Panc1 (cell line): ENCODE data around the gene UIMC1. TPM values are rescaled to one million over a fixed set of nuclear protein-coding genes. Genes with fewer than 3 reads are reported as not detected.

Experiments
- ATAC-seq: fragments of 200-7000 bp; cut with Tn5 transposase; 2 replicates; pipeline ENCODE4 v1.9.1; 2020; ENCODE audit warnings: mild to moderate bottlenecking, moderate library complexity
- BruUV-seq: library from RNA; stranded (reverse); fragments of 400-500 nt; replicated peaks from 2 replicates; lab custom pipeline; 2021; lab: Mats Ljungman, UMichigan
- CTCF ChIA-PET: fragments of 300-600 bp; sonication (Branson Sonifier 250); formaldehyde crosslinking; loops from one replicate; lab custom pipeline; 2022; ENCODE audit warnings: antibody characterized with exemption; lab: Charles Lee
- POLR2A ChIA-PET: fragments of 300-600 bp; sonication (Branson Sonifier 250); formaldehyde crosslinking; loops from one replicate; lab custom pipeline; 2022; ENCODE audit warnings: antibody characterized with exemption; lab: Charles Lee
- DNase-seq: peaks from one replicate; pipeline ENCODE4 v3.0.0-alpha.2; 2010; ENCODE audit warnings: low read depth, low spot score
- H3K27ac ChIP-seq: 2 replicates; pipeline ENCODE4 v1.5.1; 2011; ENCODE audit warnings: mild to moderate bottlenecking, low read length, inconsistent platforms
- H3K27me3 ChIP-seq: fragments of 200-500 bp; sonication (Bioruptor generic); 2 replicates; pipeline ENCODE4 v1.6.0; 2014; ENCODE audit warnings: low read length, inconsistent platforms; ENCODE audit not compliant: control insufficient read depth, insufficient read depth
- H3K36me3 ChIP-seq: fragments of 200-500 bp; sonication (Bioruptor generic); 2 replicates; pipeline ENCODE4 v1.5.1; 2014; ENCODE audit warnings: inconsistent platforms, mild to moderate bottlenecking, low read length, moderate library complexity; ENCODE audit not compliant: control insufficient read depth, insufficient read depth
- H3K4me1 ChIP-seq: 2 replicates; pipeline ENCODE4 v1.5.1; 2011; ENCODE audit warnings: inconsistent platforms, mild to moderate bottlenecking, low read length, moderate library complexity; ENCODE audit not compliant: control insufficient read depth, insufficient read depth
- H3K4me3 ChIP-seq, 2 experiments: 2 replicates each; pipeline ENCODE4 v1.5.1; 2011 to 2012; ENCODE audit warnings: low read depth in 2 of 2, low read length in 2 of 2, mild to moderate bottlenecking in 2 of 2, inconsistent platforms in 1 of 2, moderate library complexity in 1 of 2
- H3K9me3 ChIP-seq: fragments of 200-500 bp; sonication (Bioruptor generic); 2 replicates; pipeline ENCODE4 v1.5.1; 2014; ENCODE audit warnings: low read depth, mild to moderate bottlenecking, inconsistent platforms, low read length, moderate library complexity; ENCODE audit not compliant: control insufficient read depth, insufficient read depth
- POLR2AphosphoS5 ChIP-seq: IDR thresholded peaks from 2 replicates; pipeline ENCODE4 v1.6.1; 2012; ENCODE audit warnings: mild to moderate bottlenecking, low read depth, low read length, moderate library complexity
- SIN3A ChIP-seq: IDR thresholded peaks from 2 replicates; pipeline ENCODE4 v1.6.1; 2012; ENCODE audit warnings: low read depth, mild to moderate bottlenecking, low read length, moderate library complexity, borderline replicate concordance; ENCODE audit not compliant: insufficient read depth
- TCF7L2 ChIP-seq: IDR thresholded peaks from 2 replicates; pipeline ENCODE4 v1.6.1; 2011; ENCODE audit warnings: mild to moderate bottlenecking, low read depth, low read length, inconsistent platforms
- in situ Hi-C: cut with HindIII; loops from 2 replicates; pipeline ENCODE4 v1.10.0; 2016; ENCODE audit warnings: low sequenced_read_pairs, low pct_unique_long_range_greater_than_20kb
- intact Hi-C: fragments of 100-400 bp; cut with micrococcal nuclease; formaldehyde crosslinking; loops from one replicate; pipeline ENCODE4 v1.10.0; 2022; ENCODE audit not compliant: unreplicated experiment
- total RNA-seq: library from RNA; stranded (reverse); gene quantifications from one replicate; pipeline ENCODE4 v1.2.1, GENCODE V29; 2021; ENCODE audit not compliant: unreplicated experiment
- TF ChIP-seq, protein P1 (sequence below), 2 experiments: IDR thresholded peaks; 2 replicates each; pipeline ENCODE4 v1.6.1; 2011 to 2012; ENCODE audit warnings: low read depth in 2 of 2, control low read depth in 1 of 2, low read length in 1 of 2, mild to moderate bottlenecking in 1 of 2, moderate library complexity in 1 of 2; ENCODE audit not compliant: insufficient read depth in 1 of 2
- TF ChIP-seq, protein P2 (sequence below): fragments of 450-650 bp; IDR thresholded peaks from 2 replicates; pipeline ENCODE4 v1.5.1; 2017; ENCODE audit warnings: mild to moderate bottlenecking

The UIMC1 gene
- total RNA-seq, 1 experiment from 2014 or later = 37.1 TPM

DNA sequence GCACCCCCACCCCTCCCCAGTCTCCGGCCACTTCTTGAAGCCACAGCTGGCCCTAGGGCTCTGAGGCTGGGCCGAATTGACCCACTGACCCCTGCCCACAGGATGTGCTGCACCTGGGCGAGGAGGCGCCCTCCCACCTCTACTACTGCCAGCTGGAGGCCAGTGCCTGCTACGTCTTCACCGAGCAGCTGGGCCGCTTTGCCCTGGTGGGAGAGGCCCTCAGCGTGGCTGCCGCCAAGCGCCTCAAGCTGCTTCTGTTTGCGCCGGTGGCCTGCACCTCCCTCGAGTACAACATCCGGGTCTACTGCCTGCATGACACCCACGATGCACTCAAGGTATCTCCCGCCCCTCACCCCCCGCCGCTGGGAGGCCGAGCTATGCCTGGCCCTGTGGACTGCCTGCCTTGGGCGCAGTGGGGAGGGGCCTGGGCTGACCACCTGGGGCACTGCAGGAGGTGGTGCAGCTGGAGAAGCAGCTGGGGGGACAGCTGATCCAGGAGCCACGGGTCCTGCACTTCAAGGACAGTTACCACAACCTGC, 128.7 kb downstream of the UIMC1 start:
- intact Hi-C loops (no loop called here), in situ Hi-C loops (no loop called here)
- POLR2A ChIA-PET = no interaction called here
- ATAC-seq (no peak), DNase-seq (no peak)
- Histone ChIP-seq H3K4me1 (no peaks in the 10 kb centered on the region), H3K36me3 (no peaks in the 10 kb centered on the region), H3K27me3 (no peaks in the 10 kb centered on the region), H3K27ac (no peak overlapping the region), H3K4me3 (no peak overlapping the region), H3K9me3 (no peaks in the 10 kb centered on the region)
- CTCF ChIA-PET = no interaction called here
- TF ChIP-seq TCF7L2 (no peak), POLR2AphosphoS5 (no peak), SIN3A (no peak)
- TF ChIP-seq, protein P1, sequence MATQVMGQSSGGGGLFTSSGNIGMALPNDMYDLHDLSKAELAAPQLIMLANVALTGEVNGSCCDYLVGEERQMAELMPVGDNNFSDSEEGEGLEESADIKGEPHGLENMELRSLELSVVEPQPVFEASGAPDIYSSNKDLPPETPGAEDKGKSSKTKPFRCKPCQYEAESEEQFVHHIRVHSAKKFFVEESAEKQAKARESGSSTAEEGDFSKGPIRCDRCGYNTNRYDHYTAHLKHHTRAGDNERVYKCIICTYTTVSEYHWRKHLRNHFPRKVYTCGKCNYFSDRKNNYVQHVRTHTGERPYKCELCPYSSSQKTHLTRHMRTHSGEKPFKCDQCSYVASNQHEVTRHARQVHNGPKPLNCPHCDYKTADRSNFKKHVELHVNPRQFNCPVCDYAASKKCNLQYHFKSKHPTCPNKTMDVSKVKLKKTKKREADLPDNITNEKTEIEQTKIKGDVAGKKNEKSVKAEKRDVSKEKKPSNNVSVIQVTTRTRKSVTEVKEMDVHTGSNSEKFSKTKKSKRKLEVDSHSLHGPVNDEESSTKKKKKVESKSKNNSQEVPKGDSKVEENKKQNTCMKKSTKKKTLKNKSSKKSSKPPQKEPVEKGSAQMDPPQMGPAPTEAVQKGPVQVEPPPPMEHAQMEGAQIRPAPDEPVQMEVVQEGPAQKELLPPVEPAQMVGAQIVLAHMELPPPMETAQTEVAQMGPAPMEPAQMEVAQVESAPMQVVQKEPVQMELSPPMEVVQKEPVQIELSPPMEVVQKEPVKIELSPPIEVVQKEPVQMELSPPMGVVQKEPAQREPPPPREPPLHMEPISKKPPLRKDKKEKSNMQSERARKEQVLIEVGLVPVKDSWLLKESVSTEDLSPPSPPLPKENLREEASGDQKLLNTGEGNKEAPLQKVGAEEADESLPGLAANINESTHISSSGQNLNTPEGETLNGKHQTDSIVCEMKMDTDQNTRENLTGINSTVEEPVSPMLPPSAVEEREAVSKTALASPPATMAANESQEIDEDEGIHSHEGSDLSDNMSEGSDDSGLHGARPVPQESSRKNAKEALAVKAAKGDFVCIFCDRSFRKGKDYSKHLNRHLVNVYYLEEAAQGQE (IDR thresholded peaks at IDR 0.05; ENCODE audit: insufficient read depth in 1 of 2, low read depth in 2 of 2, low read length in 1 of 2) = no peak
- TF ChIP-seq, protein P2, sequence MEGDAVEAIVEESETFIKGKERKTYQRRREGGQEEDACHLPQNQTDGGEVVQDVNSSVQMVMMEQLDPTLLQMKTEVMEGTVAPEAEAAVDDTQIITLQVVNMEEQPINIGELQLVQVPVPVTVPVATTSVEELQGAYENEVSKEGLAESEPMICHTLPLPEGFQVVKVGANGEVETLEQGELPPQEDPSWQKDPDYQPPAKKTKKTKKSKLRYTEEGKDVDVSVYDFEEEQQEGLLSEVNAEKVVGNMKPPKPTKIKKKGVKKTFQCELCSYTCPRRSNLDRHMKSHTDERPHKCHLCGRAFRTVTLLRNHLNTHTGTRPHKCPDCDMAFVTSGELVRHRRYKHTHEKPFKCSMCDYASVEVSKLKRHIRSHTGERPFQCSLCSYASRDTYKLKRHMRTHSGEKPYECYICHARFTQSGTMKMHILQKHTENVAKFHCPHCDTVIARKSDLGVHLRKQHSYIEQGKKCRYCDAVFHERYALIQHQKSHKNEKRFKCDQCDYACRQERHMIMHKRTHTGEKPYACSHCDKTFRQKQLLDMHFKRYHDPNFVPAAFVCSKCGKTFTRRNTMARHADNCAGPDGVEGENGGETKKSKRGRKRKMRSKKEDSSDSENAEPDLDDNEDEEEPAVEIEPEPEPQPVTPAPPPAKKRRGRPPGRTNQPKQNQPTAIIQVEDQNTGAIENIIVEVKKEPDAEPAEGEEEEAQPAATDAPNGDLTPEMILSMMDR = no peak
- no TSS peak for BruUV-seq

DNA sequence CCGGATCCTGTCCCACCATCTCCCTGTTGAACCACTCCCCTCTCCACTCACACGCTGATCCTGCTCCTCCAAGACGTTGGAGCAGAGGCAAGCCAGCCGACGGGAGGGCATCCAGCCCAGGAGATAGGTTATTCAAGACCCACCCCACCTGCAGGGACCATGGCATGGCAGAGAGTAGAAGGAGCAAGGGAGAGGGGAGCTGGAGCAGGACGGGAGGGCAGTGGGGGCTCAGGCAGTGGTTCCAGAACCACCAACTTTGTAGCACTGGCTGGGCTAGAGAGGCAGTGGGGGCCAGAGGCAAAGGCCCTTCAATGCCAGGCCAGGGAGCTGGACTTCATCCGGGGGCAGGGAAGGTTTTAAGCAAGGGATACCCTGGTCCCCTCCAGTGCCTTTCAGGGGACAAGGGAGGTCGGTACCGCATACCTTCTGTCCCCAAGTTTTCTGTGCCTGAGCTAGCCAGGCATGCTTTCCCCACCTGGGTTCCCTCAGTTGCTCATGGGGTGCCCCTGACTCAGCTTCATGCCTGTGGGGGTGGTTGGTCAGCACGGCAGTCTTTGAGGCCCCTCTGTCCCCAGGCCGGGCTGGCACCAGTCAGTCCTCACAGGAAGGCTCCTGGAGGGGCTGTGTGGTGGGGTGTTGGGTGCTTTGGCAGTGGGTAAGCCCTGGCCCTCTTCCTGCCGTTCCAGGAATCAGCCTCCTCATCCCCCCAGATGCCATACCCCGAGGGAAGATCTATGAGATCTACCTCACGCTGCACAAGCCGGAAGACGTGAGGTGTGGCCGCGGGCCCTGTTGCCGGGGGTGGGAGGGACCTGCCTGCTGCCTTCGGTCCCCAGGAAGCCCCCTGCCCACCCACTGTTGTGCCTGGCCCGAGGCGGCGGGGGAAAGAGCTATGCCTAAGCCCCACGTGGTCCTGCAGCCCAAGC, 129.8 kb downstream of the UIMC1 start:
- ATAC-seq = no peak
- no peak for TF ChIP-seq TCF7L2
- TF ChIP-seq, protein P2 = no peak
- TF ChIP-seq POLR2AphosphoS5 = no peak
- TF ChIP-seq SIN3A = no peak
- TF ChIP-seq, protein P1 (IDR thresholded peaks at IDR 0.05; ENCODE audit: insufficient read depth in 1 of 2, low read depth in 2 of 2, low read length in 1 of 2) = no peak
- intact Hi-C loops = no loop called here
- no peak for DNase-seq
- Histone ChIP-seq H3K36me3 (no peaks in the 10 kb centered on the region), H3K9me3 (no peaks in the 10 kb centered on the region), H3K27me3 (no peaks in the 10 kb centered on the region), H3K27ac (no peak overlapping the region), H3K4me1 (no peaks in the 10 kb centered on the region), H3K4me3 (no peak overlapping the region)
- ChIA-PET POLR2A (no interaction called here), CTCF (no interaction called here)
- in situ Hi-C loops = no loop called here
- BruUV-seq = no TSS peak
